Purkinje cell (primary cell): Measurements from ENCODE around the gene ZNF432. TPM values are rescaled to one million over a fixed set of nuclear protein-coding genes. Genes with fewer than 3 reads are reported as not detected.

Experiments
- polyA plus RNA-seq: library from polyadenylated mRNA; unstranded; fragments of >200 nt; fragmentation: Nextera tagmentation; gene quantifications from 2 replicates; pipeline ENCODE4 v1.2.1, GENCODE V29; 2014

ZNF432 gene
- polyA plus RNA-seq: 2.0 and 2.8 TPM in 2 replicates

GRCh38 chr19:52048555-52049501 is at the start of gene ZNF432:
TSS of gene ZNF432 (minus strand) at chr19:52048838. CDS start at chr19:52046868, 1,970 bp downstream.

DNA sequence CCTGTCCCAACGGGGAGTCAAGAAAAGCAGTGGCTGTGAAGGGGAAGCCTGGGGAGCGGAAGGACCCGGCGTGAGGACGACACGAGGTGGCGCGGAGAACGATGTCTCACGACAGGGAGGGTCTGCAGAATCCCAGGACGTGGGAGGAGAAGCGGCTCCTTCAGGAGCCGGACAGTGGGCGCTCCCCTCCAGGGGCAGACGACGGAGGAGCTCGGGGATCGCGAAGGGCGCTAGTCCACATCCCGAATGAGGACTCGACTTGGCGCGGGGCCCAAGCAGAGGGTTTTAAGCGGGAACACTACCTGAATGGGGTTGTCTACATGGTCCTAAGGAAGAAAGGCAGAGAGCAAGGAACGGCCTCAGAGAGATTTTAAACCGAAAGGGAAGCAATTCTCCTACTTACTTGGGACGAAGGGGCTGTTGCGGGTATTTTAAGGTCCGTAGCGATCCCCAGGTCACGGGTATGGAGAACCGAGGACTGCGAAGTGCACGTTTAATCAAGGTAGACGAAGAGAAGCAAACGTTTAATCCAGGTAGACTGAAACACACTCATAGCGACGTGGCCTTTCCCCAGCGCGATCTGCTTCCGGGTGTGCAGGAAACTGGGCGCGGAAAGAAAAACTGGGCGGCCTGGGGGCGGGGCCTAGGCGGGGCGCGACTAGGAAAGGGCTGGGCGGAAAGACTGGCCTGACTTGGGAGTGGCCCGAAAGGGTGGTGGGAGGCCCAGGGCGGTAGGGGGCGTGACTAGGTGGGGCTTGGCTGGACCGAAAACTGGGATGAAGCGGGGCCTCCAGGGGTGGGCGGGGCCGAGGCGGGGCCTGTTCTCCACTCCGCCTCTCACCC is 46.8 kb upstream of the ZNF432 start, which contains the start of gene ZNF841:
Gene ZNF841 (minus strand): TSS at position 594 of the 843 bp plus-strand sequence. CDS start 10,964 bp downstream, outside the sequence.

DNA sequence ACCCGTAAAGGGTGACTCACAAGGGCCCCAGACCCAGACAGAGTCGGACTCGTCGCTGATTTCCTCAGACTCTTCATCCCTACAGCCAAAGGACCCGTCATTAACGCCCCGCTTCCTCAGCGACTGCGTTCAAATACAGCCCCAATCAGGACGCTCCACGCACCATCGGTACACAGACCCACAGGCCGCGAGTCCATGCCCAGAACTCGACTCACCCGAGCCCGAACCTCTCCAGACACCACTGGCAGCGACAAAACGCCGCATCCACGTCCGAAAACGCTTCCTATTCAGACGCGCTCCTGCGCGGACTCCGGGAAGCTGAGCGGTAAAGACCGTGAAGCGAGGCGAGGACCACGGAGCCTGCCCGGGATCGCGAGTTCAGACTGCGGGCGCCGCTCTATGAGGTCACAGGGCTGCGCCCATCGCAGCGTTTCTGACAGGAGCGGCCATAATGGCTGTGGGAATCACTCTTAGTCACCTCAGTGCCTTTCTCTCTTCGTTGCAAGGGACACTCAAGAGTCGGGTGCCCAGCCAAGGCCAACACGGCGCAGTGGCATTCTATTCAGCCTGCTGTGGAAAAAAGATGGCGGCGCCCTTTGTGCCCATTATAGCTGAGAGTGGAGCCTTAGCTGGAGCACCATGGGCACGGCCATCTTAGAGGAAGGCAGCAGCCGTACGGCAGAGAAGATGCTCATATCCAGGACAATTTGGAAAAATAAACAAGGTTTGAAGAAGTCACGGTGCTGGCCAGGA is 20.4 kb downstream of the ZNF432 start, which contains the start of gene ZNF614:
Gene ZNF614 (minus strand): TSS at position 353 of the 753 bp plus-strand sequence. CDS start 2,634 bp downstream, outside the sequence.

DNA sequence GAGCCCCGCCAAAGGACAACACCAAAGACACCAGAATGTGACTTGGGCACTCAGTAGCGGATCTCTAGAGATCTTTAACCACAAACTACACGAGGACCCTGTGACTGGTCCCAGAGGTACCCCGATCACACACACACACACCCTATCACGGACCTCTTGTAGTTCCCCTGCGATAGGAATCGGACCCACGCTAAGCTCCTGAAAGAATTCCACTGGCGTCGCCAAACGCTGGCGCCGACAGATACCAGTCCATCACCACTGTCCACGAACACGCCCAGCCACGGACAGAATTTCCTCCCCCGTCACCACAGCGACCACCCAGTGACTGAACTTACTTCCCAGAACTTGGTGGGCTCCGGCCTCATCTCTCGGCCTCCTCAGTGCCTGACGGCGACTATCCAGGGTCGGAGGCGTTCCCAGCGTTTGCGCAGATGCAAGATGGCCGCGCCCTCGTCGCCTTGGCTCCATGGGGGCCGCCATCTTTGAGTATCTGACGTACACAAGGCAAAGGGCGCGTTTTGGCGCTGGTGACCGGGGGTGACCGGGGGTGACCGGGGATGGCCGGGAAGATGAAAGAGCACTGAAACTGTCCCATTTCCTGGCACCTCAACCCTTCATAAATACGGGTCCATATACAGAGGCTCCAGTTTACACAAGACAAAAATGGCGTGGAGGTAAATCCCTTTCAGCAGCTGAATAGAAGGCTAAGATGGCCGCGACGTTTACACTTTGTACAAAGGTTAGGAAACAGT is 40.7 kb downstream of the ZNF432 start, which contains the start of gene ZNF615:
Gene ZNF615 (minus strand): TSS at position 406 of the 752 bp plus-strand sequence. CDS start 4,500 bp downstream, outside the sequence.

GRCh38 chr19:51986309-51987291 is 62.0 kb downstream of the ZNF432 start, which contains the start of gene ZNF350:
TSS of gene ZNF350 (minus strand) at chr19:51986840. CDS start at chr19:51974360, 12,480 bp downstream.

Other genes starting within 250 kb of the ZNF432 start
- gene ZNF577, start 160.9 kb downstream of the ZNF432 start, polyA plus RNA-seq: 17.7 and 35.9 TPM in 2 replicates
- 5.5 and 5.6 TPM in 2 replicates for gene ZNF649, start 143.8 kb downstream of the ZNF432 start, polyA plus RNA-seq
- gene ZNF613, start 121.4 kb downstream of the ZNF432 start, polyA plus RNA-seq: 5.2 and 6.9 TPM in 2 replicates
- 3.0 and 21.1 TPM in 2 replicates for gene ZNF350, start 62.0 kb downstream of the ZNF432 start, polyA plus RNA-seq
- 7.7 and 9.0 TPM in 2 replicates for gene ZNF615, start 40.6 kb downstream of the ZNF432 start, polyA plus RNA-seq
- 1.5 and 5.6 TPM in 2 replicates for gene ZNF614, start 20.5 kb downstream of the ZNF432 start, polyA plus RNA-seq
- 6.1 and 9.7 TPM in 2 replicates for gene ZNF841, start 46.9 kb upstream of the ZNF432 start, polyA plus RNA-seq
- 3.1 and 8.1 TPM in 2 replicates for gene ZNF616, start 91.1 kb upstream of the ZNF432 start, polyA plus RNA-seq
- gene ZNF836, start 122.8 kb upstream of the ZNF432 start, polyA plus RNA-seq: 12.4 and 18.1 TPM in 2 replicates
- gene PPP2R1A, start 141.2 kb upstream of the ZNF432 start, polyA plus RNA-seq: 326 and 447 TPM in 2 replicates
- gene ZNF766, start 220.7 kb upstream of the ZNF432 start, polyA plus RNA-seq: 2.4 and 11.6 TPM in 2 replicates
- gene ZNF480, start 248.3 kb upstream of the ZNF432 start, polyA plus RNA-seq: 3.7 and 10.3 TPM in 2 replicates